OCI-LY3 (cell line): ENCODE results near the gene CPO.
"Not testable (repeated sequence)": the region's sequence is repeated elsewhere in the genome, so short reads cannot be mapped to it uniquely, and the experiment has no call there.

Source experiments
- H2AFZ ChIP-seq: fragments of 200-600, 300-600 bp; shearing (Covaris generic); 2 replicates; pipeline ENCODE4 v1.6.0; 2014; ENCODE audit warnings: antibody characterized with exemption, low read depth, low read length
- H3K27ac ChIP-seq: fragments of 200-600, 300-600 bp; sonication (generic); 2 replicates; pipeline ENCODE4 v1.5.1; 2014; ENCODE audit warnings: mild to moderate bottlenecking, low read length, moderate library complexity, mixed read lengths
- H3K27me3 ChIP-seq: fragments of 200-600, 300-600 bp; sonication (generic); 2 replicates; pipeline ENCODE4 v1.6.1; 2014; ENCODE audit warnings: low read depth, low read length, mixed read lengths
- H3K36me3 ChIP-seq: fragments of 200-600, 300-600 bp; sonication (generic); replicated peaks from 2 replicates; pipeline ENCODE3; 2014; ENCODE audit warnings: low read depth, low read length, mixed read lengths
- H3K4me1 ChIP-seq: fragments of 300-600, 200-600 bp; sonication (generic); 2 replicates; pipeline ENCODE4 v1.6.1; 2014; ENCODE audit warnings: low read length, mixed read lengths
- H3K4me2 ChIP-seq: fragments of 200-600, 300-600 bp; sonication (generic); 2 replicates; pipeline ENCODE4 v1.6.1; 2014; ENCODE audit warnings: low read length, mixed read lengths
- H3K4me3 ChIP-seq: fragments of 300-600, 200-600 bp; sonication (generic); 2 replicates; pipeline ENCODE4 v1.5.1; 2014; ENCODE audit warnings: antibody characterized with exemption, mild to moderate bottlenecking, low read length, moderate library complexity
- H3K79me2 ChIP-seq: fragments of 300-600, 200-600 bp; shearing (Covaris generic); 2 replicates; pipeline ENCODE4 v1.6.1; 2014; ENCODE audit warnings: mild to moderate bottlenecking, low read length, mixed read lengths
- H3K9ac ChIP-seq: fragments of 300-600, 200-600 bp; shearing (Covaris generic); 2 replicates; pipeline ENCODE4 v1.6.0; 2014; ENCODE audit warnings: mild to moderate bottlenecking, low read length, moderate library complexity
- H3K9me3 ChIP-seq: fragments of 200-600, 300-600 bp; shearing (Covaris generic); 2 replicates; pipeline ENCODE4 v1.6.1; 2014; ENCODE audit warnings: low read length, mixed read lengths; ENCODE audit not compliant: insufficient read depth
- H4K20me1 ChIP-seq: fragments of 200-600, 300-600 bp; sonication (generic); 2 replicates; pipeline ENCODE4 v1.6.1; 2016; ENCODE audit warnings: low read length, mixed read lengths; ENCODE audit not compliant: insufficient read depth
- EZH2phosphoT487 ChIP-seq: fragments of 200-600 bp; shearing (Covaris generic); IDR thresholded peaks from 2 replicates; pipeline ENCODE4 v1.6.1; 2018; ENCODE audit warnings: antibody characterized with exemption, mixed run types, low read depth
- TF ChIP-seq, protein P1 (sequence below): fragments of 200-600, 300-600 bp; sonication (generic); IDR thresholded peaks from 2 replicates; pipeline ENCODE4 v1.5.1; 2014; ENCODE audit warnings: antibody characterized with exemption, low read length, low read depth

CPO gene

DNA sequence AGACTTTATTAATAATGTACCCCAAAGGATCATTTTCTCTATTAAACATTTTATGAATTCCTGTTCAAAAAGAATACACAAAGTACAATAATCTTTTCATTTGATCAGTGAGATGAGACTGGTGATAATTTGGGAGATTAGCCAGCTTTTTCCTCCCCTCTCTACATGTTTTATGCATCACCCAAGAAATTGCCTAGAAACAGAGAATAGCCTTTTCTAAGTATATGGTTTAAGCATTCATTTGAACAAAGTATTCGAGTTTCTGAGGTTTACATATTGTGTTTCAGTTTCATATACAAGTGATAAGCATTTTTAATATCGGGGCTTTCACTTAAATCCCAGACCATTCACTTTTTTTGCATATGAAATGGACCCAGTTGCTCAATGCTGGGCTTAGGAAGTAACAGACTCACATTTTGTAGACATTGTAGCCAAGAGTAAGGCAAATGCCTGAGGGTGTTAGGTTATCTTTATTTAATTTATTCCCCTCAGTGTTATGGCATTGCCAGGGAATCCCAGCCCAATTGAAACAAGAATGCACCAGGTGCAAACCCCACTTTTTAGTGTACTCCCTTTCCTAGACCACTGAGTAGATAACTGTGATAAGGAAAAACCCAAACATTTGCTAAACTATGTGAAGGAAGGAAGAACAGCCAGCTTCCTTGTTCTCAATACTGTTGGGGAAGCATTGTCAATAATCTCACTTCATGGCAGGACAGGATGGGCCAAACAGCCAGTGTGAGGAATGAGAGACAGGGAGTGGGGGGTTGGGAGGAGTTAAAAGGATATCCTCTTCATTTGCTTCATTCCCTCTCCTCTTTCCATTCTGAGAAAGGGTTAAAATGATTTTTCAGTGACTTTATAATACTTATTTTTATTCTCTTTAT is 3.5 kb downstream of the CPO start:
- Histone ChIP-seq H3K27me3 (peaks cover 17% of the 10 kb centered on the region), H3K4me3 (no peak overlapping the region), H3K9me3 (no peaks in the 10 kb centered on the region), H4K20me1 (no peaks in the 10 kb centered on the region), H2AFZ (no peak overlapping the region), H3K79me2 (no peaks in the 10 kb centered on the region), H3K4me2 (no peak overlapping the region), H3K36me3 (no peaks in the 10 kb centered on the region), H3K27ac (no peak overlapping the region), H3K4me1 (peaks cover 1% of the 10 kb centered on the region), H3K9ac (no peak overlapping the region)
- TF ChIP-seq EZH2phosphoT487 = no peak
- TF ChIP-seq, protein P1, sequence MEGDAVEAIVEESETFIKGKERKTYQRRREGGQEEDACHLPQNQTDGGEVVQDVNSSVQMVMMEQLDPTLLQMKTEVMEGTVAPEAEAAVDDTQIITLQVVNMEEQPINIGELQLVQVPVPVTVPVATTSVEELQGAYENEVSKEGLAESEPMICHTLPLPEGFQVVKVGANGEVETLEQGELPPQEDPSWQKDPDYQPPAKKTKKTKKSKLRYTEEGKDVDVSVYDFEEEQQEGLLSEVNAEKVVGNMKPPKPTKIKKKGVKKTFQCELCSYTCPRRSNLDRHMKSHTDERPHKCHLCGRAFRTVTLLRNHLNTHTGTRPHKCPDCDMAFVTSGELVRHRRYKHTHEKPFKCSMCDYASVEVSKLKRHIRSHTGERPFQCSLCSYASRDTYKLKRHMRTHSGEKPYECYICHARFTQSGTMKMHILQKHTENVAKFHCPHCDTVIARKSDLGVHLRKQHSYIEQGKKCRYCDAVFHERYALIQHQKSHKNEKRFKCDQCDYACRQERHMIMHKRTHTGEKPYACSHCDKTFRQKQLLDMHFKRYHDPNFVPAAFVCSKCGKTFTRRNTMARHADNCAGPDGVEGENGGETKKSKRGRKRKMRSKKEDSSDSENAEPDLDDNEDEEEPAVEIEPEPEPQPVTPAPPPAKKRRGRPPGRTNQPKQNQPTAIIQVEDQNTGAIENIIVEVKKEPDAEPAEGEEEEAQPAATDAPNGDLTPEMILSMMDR = no peak

DNA sequence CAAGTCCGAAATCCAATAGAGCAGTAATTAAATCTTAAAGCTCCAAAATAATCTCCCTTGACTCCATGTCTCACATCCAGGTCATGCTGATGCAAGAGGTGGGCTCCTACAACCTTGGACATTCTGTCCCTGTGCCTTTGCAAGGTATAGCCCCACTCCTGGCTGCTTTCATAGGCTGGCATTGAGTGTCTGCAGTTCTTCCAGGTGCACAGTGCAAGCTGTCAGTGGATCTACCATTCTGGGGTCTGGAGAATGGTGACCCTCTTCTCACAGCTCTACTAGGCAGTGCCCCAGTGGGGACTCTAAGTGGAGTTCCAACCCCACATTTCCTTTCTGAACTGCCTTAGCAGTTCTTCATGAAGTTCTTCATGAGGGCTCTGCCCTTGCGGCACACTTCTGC is 14.1 kb downstream of the CPO start:
- H3K4me1 ChIP-seq, H4K20me1 ChIP-seq, H3K9me3 ChIP-seq, H3K4me3 ChIP-seq, H3K27me3 ChIP-seq, H3K9ac ChIP-seq, H3K4me2 ChIP-seq, H3K79me2 ChIP-seq, H3K36me3 ChIP-seq, H2AFZ ChIP-seq, H3K27ac ChIP-seq: not testable (repeated sequence)

DNA sequence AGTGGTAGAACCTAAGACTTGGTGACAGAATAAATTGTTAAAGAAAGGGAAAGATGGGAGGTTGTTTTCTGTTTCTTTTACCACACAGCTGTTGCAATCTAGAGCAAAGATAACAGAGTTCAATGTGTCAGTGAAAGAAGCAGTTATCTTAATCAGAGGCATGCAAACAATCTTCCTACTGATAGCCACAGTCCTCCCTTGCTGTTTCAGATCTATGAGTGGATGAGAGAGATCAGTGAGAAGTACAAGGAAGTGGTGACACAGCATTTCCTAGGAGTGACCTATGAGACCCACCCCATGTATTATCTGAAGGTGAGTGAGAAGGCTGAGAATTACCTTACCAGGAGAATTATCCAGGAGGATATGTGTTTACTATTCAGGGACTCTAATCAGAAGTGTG is 15.9 kb downstream of the CPO start:
- no peak overlapping the region for H2AFZ ChIP-seq
- no peak overlapping the region for H3K27ac ChIP-seq
- H3K36me3 ChIP-seq = no peaks in the 10 kb centered on the region
- no peaks in the 10 kb centered on the region for H3K4me1 ChIP-seq
- TF ChIP-seq, protein P1 = no peak
- no peak for TF ChIP-seq EZH2phosphoT487
- H3K9ac ChIP-seq = no peak overlapping the region
- H3K27me3 ChIP-seq = no peaks in the 10 kb centered on the region
- no peaks in the 10 kb centered on the region for H4K20me1 ChIP-seq
- no peaks in the 10 kb centered on the region for H3K79me2 ChIP-seq
- no peak overlapping the region for H3K4me3 ChIP-seq
- no peak overlapping the region for H3K4me2 ChIP-seq
- no peaks in the 10 kb centered on the region for H3K9me3 ChIP-seq

DNA sequence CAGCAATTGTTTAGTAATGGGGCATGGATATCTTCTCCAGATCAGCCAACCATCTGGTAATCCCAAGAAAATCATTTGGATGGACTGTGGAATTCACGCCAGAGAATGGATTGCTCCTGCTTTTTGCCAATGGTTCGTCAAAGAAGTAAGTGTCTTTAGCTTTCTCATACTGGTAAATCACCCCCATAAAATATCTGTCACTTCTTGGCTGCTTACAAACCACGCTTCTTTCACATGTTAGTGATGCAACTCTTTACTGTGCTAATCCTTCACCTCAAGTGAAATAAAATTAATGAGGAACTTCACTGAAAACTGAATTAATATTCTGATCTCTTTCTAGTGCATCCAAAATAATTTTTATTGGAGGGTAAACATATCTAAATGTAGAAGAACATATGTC is 18.9 kb downstream of the CPO start:
- Histone ChIP-seq H3K36me3 (no peaks in the 10 kb centered on the region), H2AFZ (no peak overlapping the region), H3K27me3 (no peaks in the 10 kb centered on the region), H3K27ac (no peak overlapping the region), H3K79me2 (no peaks in the 10 kb centered on the region), H4K20me1 (no peaks in the 10 kb centered on the region), H3K4me2 (no peak overlapping the region), H3K4me1 (no peaks in the 10 kb centered on the region), H3K9me3 (no peaks in the 10 kb centered on the region), H3K4me3 (no peak overlapping the region), H3K9ac (no peak overlapping the region)
- TF ChIP-seq EZH2phosphoT487 = no peak
- TF ChIP-seq, protein P1 = no peak
